GM12801 (cell line): Measurements from ENCODE around the gene CD80.

Experiments used
- CTCF ChIP-seq: IDR thresholded peaks from one replicate; pipeline ENCODE4 v1.5.1; 2011; ENCODE audit warnings: control low read depth; ENCODE audit not compliant: insufficient read length; ENCODE audit errors: extremely low read depth

Gene CD80

DNA sequence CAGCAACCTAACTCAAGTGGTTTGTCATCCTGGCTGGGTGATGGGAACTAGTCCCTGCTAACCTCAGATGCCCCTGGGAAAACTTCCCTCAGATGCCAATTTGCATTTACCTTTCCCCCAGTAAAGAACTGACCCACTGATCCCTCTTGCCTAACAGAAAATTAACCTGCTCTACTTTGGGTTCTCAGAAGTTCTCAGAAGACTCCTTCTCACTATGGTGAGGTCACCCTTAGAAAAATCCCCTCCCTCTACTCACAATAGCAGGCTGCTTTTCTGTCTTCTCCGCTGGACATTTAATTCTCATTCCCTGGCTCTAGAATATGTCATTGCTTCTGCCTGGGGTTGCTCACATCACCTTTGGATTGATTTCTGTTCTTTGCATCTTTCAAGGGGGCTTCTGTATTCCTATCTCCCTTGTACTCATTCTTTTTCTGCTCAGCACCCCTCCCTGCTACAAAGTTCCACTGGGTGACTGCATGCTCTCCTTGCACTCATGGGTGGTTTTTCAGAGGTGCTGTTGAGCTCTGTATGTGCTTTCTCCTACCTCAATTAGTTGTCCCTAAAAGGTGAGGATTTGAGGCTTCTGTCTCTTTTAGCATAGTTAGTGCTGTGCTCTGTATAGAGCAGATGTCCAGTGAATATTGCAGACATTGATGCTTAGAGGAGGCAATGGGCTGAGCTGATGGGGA lies 39.1 kb upstream of the CD80 start:
- TF ChIP-seq CTCF = no peak

DNA sequence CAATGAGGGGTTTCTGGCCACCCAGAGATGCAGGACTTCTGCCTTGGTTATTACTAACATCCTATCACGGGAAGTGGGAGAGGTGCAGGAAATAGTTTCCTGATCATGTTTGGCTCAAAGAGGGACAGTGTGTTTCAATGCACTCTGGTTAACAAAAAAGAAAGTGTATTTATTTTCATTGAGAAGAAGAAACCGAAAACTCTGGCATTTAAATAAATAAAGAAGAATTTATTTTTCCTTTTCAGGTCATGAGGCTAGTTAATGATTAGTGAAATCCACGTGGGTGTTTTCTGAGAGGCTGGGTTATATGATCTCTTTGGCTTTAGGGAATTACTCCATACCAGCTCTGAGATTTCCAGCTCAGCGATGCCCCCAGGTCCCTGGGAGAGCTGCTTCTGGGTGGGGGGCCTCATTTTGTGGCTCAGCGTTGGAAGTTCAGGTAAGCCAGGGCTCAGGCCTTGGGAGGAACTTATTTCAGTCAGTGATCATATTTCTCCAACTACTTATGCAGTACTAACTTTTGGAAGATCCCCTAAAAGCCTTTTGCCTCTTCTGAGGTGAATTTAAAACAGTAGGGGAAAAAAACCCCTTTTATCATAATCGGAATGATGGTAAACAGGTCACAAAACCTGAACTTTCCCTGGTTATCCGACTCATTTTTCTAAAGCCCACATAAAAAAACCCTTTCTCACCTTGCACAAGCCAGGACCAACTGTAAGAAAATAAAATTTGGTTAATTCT lies 38.3 kb upstream of the CD80 start, which contains the start of gene PLA1A:
Gene PLA1A (plus strand): TSS at position 338 of the 741 bp plus-strand sequence. CDS start 29 bp downstream, at position 367.
- no peak for TF ChIP-seq CTCF

DNA sequence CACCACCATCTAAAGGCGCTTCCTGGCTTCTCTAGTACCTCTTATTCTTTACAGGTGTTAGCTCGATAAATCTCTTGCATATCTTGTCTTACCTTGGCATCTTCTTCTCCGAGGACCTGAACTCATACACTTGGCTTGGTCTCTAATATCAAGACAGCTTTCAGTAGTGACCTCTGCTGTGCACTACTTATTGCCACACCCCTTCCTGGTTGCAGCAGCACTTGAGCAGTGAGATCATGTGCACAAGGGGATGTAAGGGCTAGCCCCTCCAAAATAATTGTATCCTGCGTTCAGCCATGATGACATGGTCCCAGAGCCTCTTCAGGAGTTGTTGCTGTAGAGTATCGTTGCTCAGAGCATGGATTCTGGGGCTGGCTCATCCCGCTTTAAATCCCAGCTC lies 37.0 kb upstream of the CD80 start:
- TF ChIP-seq CTCF = no peak

GRCh38 chr3:119595639-119596334 lies 36.4 kb upstream of the CD80 start:
- TF ChIP-seq CTCF = no peak

DNA sequence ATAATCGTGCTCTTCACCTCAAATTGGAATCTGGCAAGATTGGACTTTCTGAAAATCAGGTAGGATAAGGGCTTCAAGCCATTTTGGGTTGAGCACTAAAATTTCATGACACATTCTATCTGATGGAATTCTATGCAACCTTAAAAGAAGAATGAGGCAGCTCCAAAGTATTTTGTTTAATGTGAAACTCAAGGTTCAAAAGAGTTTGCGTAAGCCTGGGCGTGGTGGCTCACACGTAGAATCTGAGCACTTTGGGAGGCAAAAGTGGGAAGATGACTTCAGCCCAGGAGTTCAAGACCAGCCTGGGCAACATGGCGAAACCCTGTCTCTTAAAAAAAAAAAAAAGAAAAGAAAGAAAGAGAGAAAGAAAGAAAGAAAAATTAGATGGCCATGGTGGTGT lies 34.7 kb upstream of the CD80 start:
- no peak for TF ChIP-seq CTCF

- TF ChIP-seq CTCF = no peak
These were observed 33.4 kb upstream of the CD80 start for GRCh38 chr3:119592861-119593260.

GRCh38 chr3:119590706-119591105 lies 31.3 kb upstream of the CD80 start:
- TF ChIP-seq CTCF = no peak
